SK-N-MC (cell line): ENCODE results near the gene CTNNA1.

ENCODE experiments used
- DNase-seq: peaks from one replicate; pipeline ENCODE4 v3.0.0-alpha.2; 2011; ENCODE audit warnings: low read depth, low spot score
- H3K27ac ChIP-seq: fragments of 200-600 bp; sonication (generic); 2 replicates; pipeline ENCODE4 v1.5.1; 2016; ENCODE audit warnings: mixed run types
- H3K36me3 ChIP-seq: fragments of 200-600 bp; sonication (generic); 2 replicates; pipeline ENCODE4 v1.6.1; 2017; ENCODE audit warnings: antibody characterized with exemption, low read length, mixed read lengths; ENCODE audit not compliant: insufficient read depth
- H3K4me3 ChIP-seq: fragments of 200-600 bp; sonication (generic); 2 replicates; pipeline ENCODE4 v1.5.1; 2016
- H3K9ac ChIP-seq: fragments of 200-600 bp; sonication (generic); 2 replicates; pipeline ENCODE4 v1.8.0; 2017; ENCODE audit warnings: mixed run types, mixed read lengths; ENCODE audit not compliant: insufficient read length
- H3K9me3 ChIP-seq: fragments of 200-600 bp; sonication (generic); 2 replicates; pipeline ENCODE4 v1.6.1; 2017; ENCODE audit warnings: low read depth, mild to moderate bottlenecking, antibody characterized with exemption, low read length, moderate library complexity, mixed read lengths
- EZH2 ChIP-seq: fragments of 200-600 bp; sonication (generic); IDR thresholded peaks from one replicate; pipeline ENCODE4 v1.6.1; 2017; ENCODE audit warnings: antibody characterized with exemption
- FOXP2 ChIP-seq: optimal IDR thresholded peaks from 2 replicates; pipeline ENCODE3; 2011; ENCODE audit warnings: mild to moderate bottlenecking, moderate library complexity; ENCODE audit not compliant: insufficient read depth; ENCODE audit errors: extremely low read length, control extremely low read depth
- POLR2AphosphoS5 ChIP-seq: IDR thresholded peaks from 2 replicates; pipeline ENCODE4 v1.6.1; 2012; ENCODE audit warnings: mild to moderate bottlenecking, low read depth, low read length, borderline replicate concordance

CTNNA1 gene

DNA sequence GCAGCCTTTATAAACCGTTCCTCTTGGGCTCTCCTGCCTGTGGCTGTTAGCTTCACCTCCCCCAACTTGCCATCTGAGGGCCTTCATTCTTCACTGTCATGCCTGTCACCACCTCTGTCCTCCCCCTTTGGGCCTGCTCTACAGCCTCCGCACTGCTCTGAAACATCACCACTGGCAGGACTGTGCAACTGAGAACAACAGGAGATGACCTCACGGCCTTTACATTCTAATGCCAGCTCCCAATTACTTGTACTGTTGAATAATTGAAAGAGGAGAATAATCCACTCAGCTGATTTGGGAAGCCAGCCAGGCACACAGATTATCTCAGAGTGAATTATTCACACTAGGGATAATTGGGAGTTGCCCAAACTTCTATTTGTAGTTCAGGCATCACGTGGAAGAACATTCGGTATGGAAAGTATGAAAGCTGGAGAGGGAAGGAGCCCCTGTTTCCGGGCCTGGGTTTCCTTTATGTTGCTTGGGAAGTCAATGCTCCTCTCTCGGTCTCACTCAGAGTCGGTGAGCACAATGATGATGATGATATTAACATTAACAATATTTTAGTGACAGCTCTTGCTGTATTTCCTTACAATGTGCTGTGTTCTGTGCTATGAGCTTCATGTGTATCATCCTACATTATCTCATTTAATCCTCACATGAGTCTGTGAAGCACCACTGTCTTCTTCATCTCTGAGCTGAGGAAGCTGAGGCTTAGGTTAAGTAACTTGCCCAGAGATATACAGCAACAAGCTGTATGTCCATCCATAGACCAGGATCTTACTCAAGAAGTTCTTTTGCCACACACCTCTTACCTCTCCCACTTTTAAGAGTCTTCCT, 221.2 kb downstream of the CTNNA1 start:
- Histone ChIP-seq H3K36me3 (no peaks in the 10 kb centered on the region), H3K9ac (no peak overlapping the region), H3K4me3 (no peak overlapping the region), H3K9me3 (no peaks in the 10 kb centered on the region), H3K27ac (no peak overlapping the region)
- no peak for DNase-seq
- TF ChIP-seq EZH2 (no peak), FOXP2 (no peak), POLR2AphosphoS5 (no peak)

DNA sequence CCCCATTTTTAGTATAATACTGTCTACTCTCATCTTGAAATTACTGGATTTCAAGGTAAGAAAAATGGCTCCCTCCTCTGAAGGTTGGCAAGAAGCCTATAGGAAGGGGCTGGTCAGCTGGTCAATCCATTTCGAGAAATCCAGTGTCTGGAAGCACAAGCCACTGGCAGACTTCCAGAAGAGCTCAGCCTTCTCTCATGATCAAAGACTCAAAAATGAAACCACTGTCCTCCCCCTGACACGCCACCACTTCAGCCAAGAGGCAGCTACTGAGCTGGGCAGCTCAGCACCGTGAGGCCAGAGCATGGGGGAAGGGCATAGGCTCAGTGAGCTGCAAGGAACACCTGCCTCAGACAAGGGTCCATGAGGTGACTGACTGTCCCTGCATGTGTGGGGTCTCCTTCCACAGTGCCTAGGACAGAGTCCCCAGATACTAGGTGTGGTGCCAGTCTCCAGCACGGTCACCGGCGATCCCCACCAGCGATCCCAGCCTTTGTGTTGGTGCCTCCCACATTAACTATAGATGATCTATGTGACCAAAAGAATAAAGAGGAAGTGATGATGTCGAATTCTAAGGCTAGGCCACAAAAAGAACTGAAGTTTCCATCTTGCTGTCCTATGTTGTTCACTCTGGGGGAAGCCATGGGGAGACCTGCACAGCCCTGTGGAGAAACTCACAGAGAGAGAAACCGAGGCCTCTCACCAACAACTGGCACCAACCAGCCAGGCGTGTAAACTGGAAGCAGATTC, 222.0 kb downstream of the CTNNA1 start:
- Histone ChIP-seq H3K9ac (no peak overlapping the region), H3K27ac (no peak overlapping the region), H3K9me3 (no peaks in the 10 kb centered on the region), H3K36me3 (no peaks in the 10 kb centered on the region), H3K4me3 (no peak overlapping the region)
- TF ChIP-seq FOXP2 (no peak), EZH2 (no peak), POLR2AphosphoS5 (no peak)
- no peak for DNase-seq

DNA sequence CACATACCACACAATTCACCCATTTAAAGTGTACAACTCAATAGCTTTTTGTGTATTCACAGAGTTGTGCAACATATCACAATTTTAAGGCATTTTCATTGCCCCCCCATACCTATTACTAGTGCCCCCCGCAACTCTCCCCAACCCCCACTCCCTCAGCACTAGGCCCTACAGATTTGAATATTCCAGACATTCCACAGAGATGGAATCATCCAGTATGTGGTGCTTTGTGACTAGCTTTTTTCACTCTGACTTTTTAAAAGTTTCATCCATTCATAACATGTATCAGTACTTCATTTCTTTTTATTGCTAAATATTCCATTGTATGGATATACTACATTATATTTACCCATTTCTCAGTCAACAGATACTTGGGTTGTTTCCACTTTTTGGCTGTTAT, 224.9 kb downstream of the CTNNA1 start:
- H3K4me3 ChIP-seq, result no peak overlapping the region
- H3K9ac ChIP-seq, result no peak overlapping the region
- H3K27ac ChIP-seq, result no peak overlapping the region
- DNase-seq, result no peak
- H3K36me3 ChIP-seq, result no peaks in the 10 kb centered on the region
- no peaks in the 10 kb centered on the region for H3K9me3 ChIP-seq
- TF ChIP-seq FOXP2 (no peak), EZH2 (no peak), POLR2AphosphoS5 (no peak)

DNA sequence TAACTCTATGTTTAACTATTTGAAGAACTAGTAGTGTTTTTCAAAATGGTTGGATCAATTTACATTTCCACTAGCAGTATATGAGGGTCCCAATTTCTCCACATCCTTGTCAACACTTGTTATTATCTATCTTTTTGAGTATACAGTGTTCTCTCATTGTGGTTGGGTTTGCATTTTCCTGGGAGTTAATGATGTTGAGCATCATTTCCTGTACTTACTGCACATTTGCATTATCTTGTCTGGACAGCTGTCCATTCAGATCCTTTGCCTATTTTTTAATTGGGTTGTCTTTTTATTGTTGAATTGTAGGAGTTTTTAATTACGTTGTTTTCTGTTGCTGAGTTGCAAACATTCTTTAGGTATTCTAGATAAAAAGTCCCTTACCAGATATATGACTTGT, 225.4 kb downstream of the CTNNA1 start:
- Histone ChIP-seq H3K36me3 (no peaks in the 10 kb centered on the region), H3K4me3 (no peak overlapping the region), H3K27ac (no peak overlapping the region), H3K9ac (no peak overlapping the region), H3K9me3 (no peaks in the 10 kb centered on the region)
- DNase-seq, result no peak
- TF ChIP-seq POLR2AphosphoS5, result no peak
- no peak for TF ChIP-seq EZH2
- TF ChIP-seq FOXP2, result no peak

DNA sequence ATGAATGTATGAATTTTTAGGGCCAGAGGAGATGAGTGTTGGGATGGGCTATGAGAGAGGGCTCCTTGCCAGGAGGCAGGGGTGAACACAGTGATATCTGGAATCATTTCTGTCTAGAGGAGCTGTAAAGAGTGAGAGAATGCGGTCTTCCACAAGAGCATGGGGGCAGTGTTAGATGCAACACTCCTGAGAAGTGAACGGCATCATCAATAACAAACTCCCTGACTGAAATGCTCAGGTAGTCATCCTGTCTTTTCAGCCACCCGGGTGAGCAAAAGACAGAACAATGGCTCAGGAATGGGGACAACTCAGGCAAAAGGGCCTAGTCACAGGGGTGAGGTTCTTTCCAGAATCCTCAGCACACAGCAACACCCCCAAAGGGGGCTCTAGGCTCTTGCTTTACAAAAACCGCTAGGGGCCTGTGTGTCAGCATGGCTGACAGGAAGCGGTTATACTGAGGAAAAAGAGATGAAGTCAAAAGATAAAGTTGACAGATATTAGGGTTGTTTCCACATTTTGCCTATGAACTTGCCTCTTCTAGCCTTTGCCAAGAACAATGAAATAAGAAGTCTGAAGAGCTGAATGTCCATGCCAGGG, 226.6 kb downstream of the CTNNA1 start:
- H3K9ac ChIP-seq, result no peak overlapping the region
- no peak overlapping the region for H3K4me3 ChIP-seq
- no peaks in the 10 kb centered on the region for H3K36me3 ChIP-seq
- no peak for TF ChIP-seq FOXP2
- TF ChIP-seq POLR2AphosphoS5, result no peak
- no peak for TF ChIP-seq EZH2
- no peak overlapping the region for H3K27ac ChIP-seq
- no peak for DNase-seq
- H3K9me3 ChIP-seq, result no peaks in the 10 kb centered on the region

DNA sequence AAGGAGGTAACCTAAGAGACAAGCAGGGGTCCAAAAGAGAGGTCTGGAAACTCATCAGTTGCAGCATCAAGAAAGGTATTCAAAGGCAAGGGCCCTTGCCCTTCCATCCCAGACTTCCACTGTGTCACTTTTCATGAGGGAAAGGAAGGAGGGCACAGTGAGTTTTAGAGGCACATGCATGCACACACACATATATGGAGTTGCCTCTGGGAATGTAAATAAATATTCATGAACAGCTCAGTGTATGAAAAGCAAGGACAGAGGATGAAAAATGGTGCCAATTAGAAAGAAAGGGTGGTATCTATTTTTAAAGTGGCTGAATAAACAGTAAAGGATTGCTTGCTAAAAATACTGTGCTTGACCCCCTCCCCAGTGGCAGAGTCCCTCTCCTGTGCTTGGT, 227.2 kb downstream of the CTNNA1 start:
- H3K9me3 ChIP-seq, result no peaks in the 10 kb centered on the region
- H3K4me3 ChIP-seq, result no peak overlapping the region
- no peak overlapping the region for H3K27ac ChIP-seq
- no peak overlapping the region for H3K9ac ChIP-seq
- no peak for DNase-seq
- no peaks in the 10 kb centered on the region for H3K36me3 ChIP-seq
- no peak for TF ChIP-seq FOXP2
- no peak for TF ChIP-seq POLR2AphosphoS5
- no peak for TF ChIP-seq EZH2

- no peak overlapping the region for H3K27ac ChIP-seq
These were observed 227.9 kb downstream of the CTNNA1 start for GRCh38 chr5:138981131-138981530.

GRCh38 chr5:138981586-138981985, 228.4 kb downstream of the CTNNA1 start:
- H3K9me3 ChIP-seq, result no peaks in the 10 kb centered on the region
- TF ChIP-seq FOXP2, result no peak
- no peak for TF ChIP-seq EZH2
- TF ChIP-seq POLR2AphosphoS5, result no peak
- DNase-seq, result no peak
- no peak overlapping the region for H3K4me3 ChIP-seq
- no peaks in the 10 kb centered on the region for H3K36me3 ChIP-seq
- no peak overlapping the region for H3K27ac ChIP-seq
- H3K9ac ChIP-seq, result no peak overlapping the region

More at GRCh38 chr5:138981131-138981530, 227.9 kb downstream of the CTNNA1 start:
- H3K36me3 ChIP-seq, result no peaks in the 10 kb centered on the region
- no peak overlapping the region for H3K4me3 ChIP-seq
- no peak for DNase-seq
- no peak overlapping the region for H3K9ac ChIP-seq
- TF ChIP-seq EZH2 (no peak), FOXP2 (no peak), POLR2AphosphoS5 (no peak)
- H3K9me3 ChIP-seq, result no peaks in the 10 kb centered on the region

- Histone ChIP-seq H3K9ac (no peak overlapping the region), H3K9me3 (no peaks in the 10 kb centered on the region), H3K4me3 (no peak overlapping the region), H3K36me3 (no peaks in the 10 kb centered on the region), H3K27ac (no peak overlapping the region)
- TF ChIP-seq FOXP2 (no peak), EZH2 (no peak), POLR2AphosphoS5 (no peak)
- no peak for DNase-seq
These were observed 230.8 kb downstream of the CTNNA1 start for GRCh38 chr5:138983984-138984383.
